Fibroblast of pulmonary artery (primary cell): ENCODE data around the gene PDE1C.

Source experiments
- DNase-seq: peaks from one replicate; pipeline ENCODE4 v3.0.0-alpha.2; 2010; ENCODE audit warnings: low read depth
- H3K4me3 ChIP-seq: replicated peaks from 2 replicates; pipeline ENCODE4 v1.5.1; 2011; ENCODE audit warnings: low read depth, mild to moderate bottlenecking, control low read depth, low read length, moderate library complexity
- TF ChIP-seq, protein P1 (sequence below): IDR thresholded peaks from 2 replicates; pipeline ENCODE4 v1.5.1; 2011; ENCODE audit warnings: mild to moderate bottlenecking, control low read depth, low read length, inconsistent platforms; ENCODE audit errors: missing control alignments

Gene PDE1C

GRCh38 chr7:32030904-32031692, 39.1 kb downstream of the PDE1C start:
- TF ChIP-seq, protein P1, sequence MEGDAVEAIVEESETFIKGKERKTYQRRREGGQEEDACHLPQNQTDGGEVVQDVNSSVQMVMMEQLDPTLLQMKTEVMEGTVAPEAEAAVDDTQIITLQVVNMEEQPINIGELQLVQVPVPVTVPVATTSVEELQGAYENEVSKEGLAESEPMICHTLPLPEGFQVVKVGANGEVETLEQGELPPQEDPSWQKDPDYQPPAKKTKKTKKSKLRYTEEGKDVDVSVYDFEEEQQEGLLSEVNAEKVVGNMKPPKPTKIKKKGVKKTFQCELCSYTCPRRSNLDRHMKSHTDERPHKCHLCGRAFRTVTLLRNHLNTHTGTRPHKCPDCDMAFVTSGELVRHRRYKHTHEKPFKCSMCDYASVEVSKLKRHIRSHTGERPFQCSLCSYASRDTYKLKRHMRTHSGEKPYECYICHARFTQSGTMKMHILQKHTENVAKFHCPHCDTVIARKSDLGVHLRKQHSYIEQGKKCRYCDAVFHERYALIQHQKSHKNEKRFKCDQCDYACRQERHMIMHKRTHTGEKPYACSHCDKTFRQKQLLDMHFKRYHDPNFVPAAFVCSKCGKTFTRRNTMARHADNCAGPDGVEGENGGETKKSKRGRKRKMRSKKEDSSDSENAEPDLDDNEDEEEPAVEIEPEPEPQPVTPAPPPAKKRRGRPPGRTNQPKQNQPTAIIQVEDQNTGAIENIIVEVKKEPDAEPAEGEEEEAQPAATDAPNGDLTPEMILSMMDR: no peak
- H3K4me3 ChIP-seq: no peak overlapping the region
- DNase-seq: no peak

- TF ChIP-seq, protein P1: no peak
- no peak overlapping the region for H3K4me3 ChIP-seq
- no peak for DNase-seq
Measured at GRCh38 chr7:32026083-32026425, 44.2 kb downstream of the PDE1C start.

DNA sequence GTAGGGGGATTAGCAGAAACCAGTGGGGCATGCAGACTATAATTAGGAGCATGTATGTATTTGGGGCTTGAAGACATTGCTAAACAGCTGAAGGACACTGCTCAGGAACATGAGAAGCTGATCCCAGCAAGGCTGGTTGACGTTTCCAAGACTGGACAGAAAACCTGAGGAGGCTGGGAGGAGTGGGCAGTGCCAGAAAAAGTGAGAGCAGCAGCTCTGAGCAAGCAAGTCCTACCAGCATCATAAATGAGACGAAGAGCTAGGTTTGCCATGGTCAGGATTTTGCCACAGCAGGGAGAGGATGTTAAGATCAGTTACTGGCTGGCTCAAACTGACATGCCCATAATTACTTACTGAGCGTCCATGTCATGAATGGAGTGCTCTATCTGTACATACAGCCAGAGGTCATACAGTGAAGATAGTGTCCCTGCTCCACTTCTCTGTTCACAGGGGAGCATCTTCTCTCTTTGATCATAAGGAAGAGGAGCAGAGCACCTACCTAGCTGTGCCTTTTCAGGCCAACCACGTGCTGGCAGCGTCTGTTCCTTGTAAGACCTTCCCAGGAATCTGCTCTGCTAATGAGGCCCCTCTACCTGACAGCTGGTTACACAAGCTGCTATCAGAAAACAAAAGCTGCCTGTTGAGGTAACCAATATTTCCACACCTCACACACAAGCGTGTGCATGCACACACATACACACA, 44.7 kb downstream of the PDE1C start:
- H3K4me3 ChIP-seq: no peak overlapping the region
- TF ChIP-seq, protein P1: no peak
- no peak for DNase-seq

DNA sequence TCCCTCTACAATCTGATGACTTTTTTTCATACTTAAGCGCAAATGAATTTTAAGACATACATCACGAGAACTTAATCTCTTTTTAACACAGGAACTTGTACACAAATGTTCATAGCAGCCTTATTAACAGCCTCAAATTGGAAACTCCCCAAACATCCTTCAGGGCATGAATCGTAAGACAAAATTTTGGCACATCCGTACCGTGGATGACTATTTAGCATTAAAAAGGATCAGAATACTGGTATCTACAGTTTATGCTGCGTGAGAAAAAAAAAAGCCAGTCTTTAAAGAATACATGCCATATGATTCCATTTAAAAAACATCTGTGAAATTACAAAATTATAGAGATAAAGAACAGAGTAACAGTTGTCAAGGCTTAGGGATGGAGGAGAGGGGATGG, 46.8 kb downstream of the PDE1C start:
- H3K4me3 ChIP-seq: no peak overlapping the region
- no peak for DNase-seq
- TF ChIP-seq, protein P1: no peak

DNA sequence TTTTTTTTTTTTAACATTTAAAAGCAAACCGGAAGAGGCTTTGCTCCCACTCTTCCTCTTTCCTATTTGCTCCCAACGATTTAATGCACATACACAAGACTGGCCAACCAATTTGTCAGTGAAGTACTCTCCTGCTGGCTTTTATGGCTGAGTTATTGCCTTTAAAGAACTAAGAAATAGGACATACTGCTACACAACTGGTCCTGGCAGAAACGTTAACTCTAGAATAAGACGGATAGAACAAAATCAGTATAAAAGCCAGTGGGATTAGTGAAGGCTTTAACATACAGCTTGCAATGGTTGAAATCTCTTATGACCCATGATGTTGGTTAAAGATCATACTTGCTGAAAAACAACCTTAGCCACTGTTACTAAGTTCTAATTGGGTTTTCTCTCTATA, 47.2 kb downstream of the PDE1C start:
- no peak overlapping the region for H3K4me3 ChIP-seq
- no peak for DNase-seq
- TF ChIP-seq, protein P1: no peak

GRCh38 chr7:32020551-32021159, 49.6 kb downstream of the PDE1C start:
- no peak for DNase-seq
- H3K4me3 ChIP-seq: no peak overlapping the region
- TF ChIP-seq, protein P1: no peak
